Ascending aorta (tissue), 2 donors: ENCODE measurements around the gene TSPO2. TPM values are rescaled to one million over a fixed set of nuclear protein-coding genes. Genes with fewer than 3 reads are reported as not detected.

ENCODE experiments used
- DNase-seq, 2 donors: peaks; one replicate each; pipeline ENCODE4 v3.0.0-alpha.2; 2019; ENCODE audit warnings: low spot score in 2 of 2
- H3K27ac ChIP-seq, 2 donors: fragments of 200-600 bp; sonication (generic); one replicate each; pipeline ENCODE4 v1.5.1; 2016 to 2017; ENCODE audit warnings: mild to moderate bottlenecking in 1 of 2
- H3K27me3 ChIP-seq: fragments of 200-600 bp; sonication (generic); one replicate; pipeline ENCODE4 v1.5.1; 2017
- H3K36me3 ChIP-seq, 2 donors: fragments of 200-600 bp; sonication (generic); one replicate each; pipeline ENCODE4 v1.5.1; 2016
- H3K4me1 ChIP-seq, 2 donors: fragments of 200-600 bp; sonication (generic); one replicate each; pipeline ENCODE4 v1.5.1; 2016 to 2017; ENCODE audit warnings: mild to moderate bottlenecking in 1 of 2
- H3K4me3 ChIP-seq, 2 donors: fragments of 200-600 bp; sonication (generic); one replicate each; pipeline ENCODE4 v1.5.1; 2016 to 2017; ENCODE audit warnings: mild to moderate bottlenecking in 1 of 2
- H3K9me3 ChIP-seq, 2 donors: fragments of 200-600 bp; sonication (generic); one replicate each; pipeline ENCODE4 v1.5.1; 2016
- CTCF ChIP-seq, 3 experiments: fragments of 200-600 bp in 2 of 3; fragments of 450-650 bp in 1 of 3; sonication (generic) in 2 of 3; IDR thresholded peaks; one replicate each; pipeline ENCODE4 v1.5.1; 2016 to 2019; ENCODE audit warnings: antibody characterized with exemption in 3 of 3, mild to moderate bottlenecking in 1 of 3, moderate library complexity in 1 of 3
- intact Hi-C: fragments of 100-400 bp; cut with DNase I; formaldehyde crosslinking; loops from one replicate; pipeline ENCODE4 v1.15.1; 2023
- total RNA-seq: library from RNA; depleted of rRNA; stranded (reverse); fragments of >200 nt; gene quantifications from one replicate; pipeline ENCODE4 v1.1.0, GENCODE V29; 2016

TSPO2 gene
- total RNA-seq, 1 donor from 2014 or later, result not detected

GRCh38 chr6:41047745-41048732 is 5.8 kb downstream of the TSPO2 start:
- no peak overlapping the region for H3K27ac ChIP-seq
- TF ChIP-seq CTCF (IDR thresholded peaks at IDR 0.05), result no peak
- DNase-seq, result no peak
- intact Hi-C loops, result no loop called here
- H3K27me3 ChIP-seq, result no peaks in the 10 kb centered on the region
- H3K9me3 ChIP-seq, result no peaks in the 10 kb centered on the region
- no peaks in the 10 kb centered on the region for H3K4me1 ChIP-seq
- no peaks in the 10 kb centered on the region for H3K36me3 ChIP-seq
- no peak overlapping the region for H3K4me3 ChIP-seq

- intact Hi-C loops, result no loop called here
- TF ChIP-seq CTCF (IDR thresholded peaks at IDR 0.05), result no peak
- Histone ChIP-seq H3K9me3 (no peaks in the 10 kb centered on the region), H3K27ac (no peak overlapping the region), H3K4me1 (no peaks in the 10 kb centered on the region), H3K36me3 (no peaks in the 10 kb centered on the region), H3K27me3 (no peaks in the 10 kb centered on the region), H3K4me3 (no peak overlapping the region)
- no peak for DNase-seq
These were observed 7.3 kb downstream of the TSPO2 start for GRCh38 chr6:41049521-41049920.

GRCh38 chr6:41049955-41050354 is 7.7 kb downstream of the TSPO2 start:
- Histone ChIP-seq H3K27ac (no peak overlapping the region), H3K4me1 (no peaks in the 10 kb centered on the region), H3K27me3 (no peaks in the 10 kb centered on the region), H3K9me3 (no peaks in the 10 kb centered on the region), H3K4me3 (no peak overlapping the region), H3K36me3 (no peaks in the 10 kb centered on the region)
- intact Hi-C loops, result no loop called here
- no peak for DNase-seq
- TF ChIP-seq CTCF (IDR thresholded peaks at IDR 0.05), result no peak

- no peaks in the 10 kb centered on the region for H3K27me3 ChIP-seq
- intact Hi-C loops, result no loop called here
- DNase-seq, result no peak
- TF ChIP-seq CTCF (IDR thresholded peaks at IDR 0.05), result no peak
- H3K4me3 ChIP-seq, result no peak overlapping the region
- H3K4me1 ChIP-seq, result no peaks in the 10 kb centered on the region
- H3K36me3 ChIP-seq, result no peaks in the 10 kb centered on the region
- no peak overlapping the region for H3K27ac ChIP-seq
- H3K9me3 ChIP-seq, result no peaks in the 10 kb centered on the region
These were observed 8.3 kb downstream of the TSPO2 start for GRCh38 chr6:41050536-41050935.

GRCh38 chr6:41051873-41052272 is 9.6 kb downstream of the TSPO2 start:
- H3K36me3 ChIP-seq, result no peaks in the 10 kb centered on the region
- H3K4me1 ChIP-seq, result no peaks in the 10 kb centered on the region
- no peak overlapping the region for H3K27ac ChIP-seq
- intact Hi-C loops, result no loop called here
- no peak overlapping the region for H3K4me3 ChIP-seq
- no peak for TF ChIP-seq CTCF (IDR thresholded peaks at IDR 0.05)
- H3K27me3 ChIP-seq, result no peaks in the 10 kb centered on the region
- H3K9me3 ChIP-seq, result no peaks in the 10 kb centered on the region
- DNase-seq, result no peak
